ENCODE results near the gene DAPK2. TPM values are rescaled to one million over a fixed set of nuclear protein-coding genes. Genes with fewer than 3 reads are reported as not detected.

DAPK2 gene
- total RNA-seq, 1 donor from 2014 or later, result 14.6 TPM

- no peak for DNase-seq
Observed at GRCh38 chr15:63861946-63862517, 184.3 kb downstream of the DAPK2 start.

- DNase-seq, result no peak
Observed at GRCh38 chr15:63860555-63860954, 185.7 kb downstream of the DAPK2 start.

- DNase-seq, result no peak
Observed at GRCh38 chr15:63860155-63860554, 186.1 kb downstream of the DAPK2 start.

- DNase-seq, result no peak
Observed at GRCh38 chr15:63858881-63859280, 187.4 kb downstream of the DAPK2 start.

GRCh38 chr15:63858448-63858847 lies 187.8 kb downstream of the DAPK2 start:
- DNase-seq, result no peak

GRCh38 chr15:63857461-63857856 lies 188.8 kb downstream of the DAPK2 start:
- no peak for DNase-seq

Small RNA genes within 50 kb of the gene (small RNA-seq; reads per million reads assigned to genes)
- gene AC015914.2 (ENCODE audit: low replicate concordance) (not detected), gene MIR422A (ENCODE audit: low replicate concordance) (not detected)

Other genes with a start within 250 kb of the DAPK2 start
- 207 TPM for gene HERC1, start 212.5 kb downstream of the DAPK2 start, total RNA-seq
- gene CIAO2A, start 47.4 kb upstream of the DAPK2 start, total RNA-seq, result 42.5 TPM
- 74.9 TPM for gene SNX1, start 49.5 kb upstream of the DAPK2 start, total RNA-seq
- 1.7 TPM for gene SNX22, start 105.2 kb upstream of the DAPK2 start, total RNA-seq
- 177 TPM for gene PPIB, start 116.5 kb upstream of the DAPK2 start, total RNA-seq